ENCODE measurements around the gene LAMA2. TPM values are rescaled to one million over a fixed set of nuclear protein-coding genes. Genes with fewer than 3 reads are reported as not detected.

LAMA2 gene
- total RNA-seq, 3 donors from 2014 or later (not counting 1 experiment from before 2014, with no cell fraction given) = 2.1 to 5.3 (median 3.6) TPM

GRCh38 chr6:129033180-129033579 lies 150.2 kb downstream of the LAMA2 start:
- H3K9me3 Mint-ChIP-seq = peaks cover 0 to 2% of the 10 kb centered on the region in 2 donors
- H3K27ac ChIP-seq (ENCODE audit: low read length) = no peak overlapping the region
- H3K36me3 Mint-ChIP-seq = no peaks in the 10 kb centered on the region
- H3K4me1 ChIP-seq (ENCODE audit: control insufficient read depth, insufficient read depth, low read length) = no peaks in the 10 kb centered on the region
- WGBS (ENCODE audit: insufficient coverage) = 94% methylated on average over 1 of the region's 1 CpG
- no peaks in the 10 kb centered on the region for H3K4me1 Mint-ChIP-seq
- H3K9me3 ChIP-seq (ENCODE audit: control insufficient read depth, insufficient read depth, low read length) = no peaks in the 10 kb centered on the region
- H3K27ac Mint-ChIP-seq = no peak overlapping the region
- TF ChIP-seq CTCF (IDR thresholded peaks at IDR 0.05) = no peak
- H3K4me3 Mint-ChIP-seq = no peak overlapping the region
- H3K27me3 Mint-ChIP-seq (ENCODE audit: low read depth in 2 of 2) = no peaks in the 10 kb centered on the region
- no peaks in the 10 kb centered on the region for H3K36me3 ChIP-seq (ENCODE audit: control insufficient read depth, insufficient read depth, low read length)
- no peak for DNase-seq
- intact Hi-C loops (cut with micrococcal nuclease) = no loop called here
- no peak for ATAC-seq
- no peak overlapping the region for H3K4me3 ChIP-seq (ENCODE audit: low read length)
- H3K27me3 ChIP-seq (ENCODE audit: control insufficient read depth, insufficient read depth, low read length) = no peaks in the 10 kb centered on the region

GRCh38 chr6:129033581-129033980 lies 150.6 kb downstream of the LAMA2 start:
- Mint-ChIP-seq H3K9me3 (peaks cover 0 to 2% of the 10 kb centered on the region in 2 donors), H3K36me3 (no peaks in the 10 kb centered on the region), H3K4me3 (no peak overlapping the region), H3K27ac (no peak overlapping the region), H3K4me1 (no peaks in the 10 kb centered on the region), H3K27me3 (ENCODE audit: low read depth in 2 of 2) (no peaks in the 10 kb centered on the region)
- WGBS (ENCODE audit: insufficient coverage) = no CpG with 5 or more reads among the region's 2 CpGs
- Histone ChIP-seq H3K9me3 (ENCODE audit: control insufficient read depth, insufficient read depth, low read length) (no peaks in the 10 kb centered on the region), H3K27ac (ENCODE audit: low read length) (no peak overlapping the region), H3K36me3 (ENCODE audit: control insufficient read depth, insufficient read depth, low read length) (no peaks in the 10 kb centered on the region), H3K4me1 (ENCODE audit: control insufficient read depth, insufficient read depth, low read length) (no peaks in the 10 kb centered on the region), H3K4me3 (ENCODE audit: low read length) (no peak overlapping the region), H3K27me3 (ENCODE audit: control insufficient read depth, insufficient read depth, low read length) (no peaks in the 10 kb centered on the region)
- DNase-seq (no peak), ATAC-seq (no peak)
- intact Hi-C loops (cut with micrococcal nuclease) = no loop called here
- TF ChIP-seq CTCF (IDR thresholded peaks at IDR 0.05) = no peak

- intact Hi-C loops (cut with micrococcal nuclease) = no loop called here
- Mint-ChIP-seq H3K4me3 (no peak overlapping the region), H3K36me3 (no peaks in the 10 kb centered on the region), H3K9me3 (no peaks in the 10 kb centered on the region), H3K27me3 (ENCODE audit: low read depth in 2 of 2) (no peaks in the 10 kb centered on the region), H3K4me1 (no peaks in the 10 kb centered on the region), H3K27ac (no peak overlapping the region)
- H3K4me3 ChIP-seq (ENCODE audit: low read length) = no peak overlapping the region
- ATAC-seq (no peak), DNase-seq (no peak)
- no peak for TF ChIP-seq CTCF (IDR thresholded peaks at IDR 0.05)
- WGBS (ENCODE audit: insufficient coverage) = 60% methylated on average over 2 of the region's 2 CpGs
- no peaks in the 10 kb centered on the region for H3K27me3 ChIP-seq (ENCODE audit: control insufficient read depth, insufficient read depth, low read length)
- H3K9me3 ChIP-seq (ENCODE audit: control insufficient read depth, insufficient read depth, low read length) = peaks cover 3% of the 10 kb centered on the region
- H3K4me1 ChIP-seq (ENCODE audit: control insufficient read depth, insufficient read depth, low read length) = no peaks in the 10 kb centered on the region
- H3K27ac ChIP-seq (ENCODE audit: low read length) = no peak overlapping the region
- no peaks in the 10 kb centered on the region for H3K36me3 ChIP-seq (ENCODE audit: control insufficient read depth, insufficient read depth, low read length)
These were observed 158.6 kb downstream of the LAMA2 start for GRCh38 chr6:129041563-129041962.

GRCh38 chr6:129046526-129046925 lies 163.6 kb downstream of the LAMA2 start:
- no peaks in the 10 kb centered on the region for H3K36me3 Mint-ChIP-seq
- Histone ChIP-seq H3K27me3 (ENCODE audit: control insufficient read depth, insufficient read depth, low read length) (no peaks in the 10 kb centered on the region), H3K9me3 (ENCODE audit: control insufficient read depth, insufficient read depth, low read length) (peaks cover 3% of the 10 kb centered on the region), H3K4me3 (ENCODE audit: low read length) (no peak overlapping the region), H3K4me1 (ENCODE audit: control insufficient read depth, insufficient read depth, low read length) (no peaks in the 10 kb centered on the region), H3K27ac (ENCODE audit: low read length) (no peak overlapping the region), H3K36me3 (ENCODE audit: control insufficient read depth, insufficient read depth, low read length) (no peaks in the 10 kb centered on the region)
- no peaks in the 10 kb centered on the region for H3K4me1 Mint-ChIP-seq
- 71% methylated on average over 2 of the region's 2 CpGs for WGBS (ENCODE audit: insufficient coverage)
- no peaks in the 10 kb centered on the region for H3K27me3 Mint-ChIP-seq (ENCODE audit: low read depth in 2 of 2)
- no peak for DNase-seq
- TF ChIP-seq CTCF (IDR thresholded peaks at IDR 0.05) = no peak
- no peak for ATAC-seq
- H3K27ac Mint-ChIP-seq = no peak overlapping the region
- intact Hi-C loops (cut with micrococcal nuclease) = no loop called here
- H3K4me3 Mint-ChIP-seq = no peak overlapping the region
- H3K9me3 Mint-ChIP-seq = no peaks in the 10 kb centered on the region
